HepG2 (cell line): ENCODE data around the gene ZNRF3. TPM values are rescaled to one million over a fixed set of nuclear protein-coding genes. Genes with fewer than 3 reads are reported as not detected.

ENCODE experiments used
- CENPX ChIP-seq: sonication (generic); formaldehyde crosslinking; IDR thresholded peaks from 2 replicates; pipeline ENCODE4 v1.9.0; 2021; ENCODE audit warnings: mild to moderate bottlenecking, missing genetic modification reagents, moderate library complexity
- KAT2B ChIP-seq: fragments of 150-350 bp; IDR thresholded peaks from 2 replicates; pipeline ENCODE4 v1.6.1; 2014; ENCODE audit warnings: low read depth, low read length, borderline replicate concordance
- MAZ ChIP-seq, 2 experiments: sonication (generic) in 1 of 2; formaldehyde crosslinking in 1 of 2; IDR thresholded peaks; 2 replicates each; pipeline versions ENCODE4 v1.5.0 to v1.6.1; 2012 to 2020; ENCODE audit warnings: low read depth in 2 of 2, mild to moderate bottlenecking in 2 of 2, borderline replicate concordance in 1 of 2, improper control_type of control experiment in 1 of 2, low read length in 1 of 2, missing genetic modification reagents in 1 of 2, moderate library complexity in 1 of 2
- MBNL3 ChIP-seq: fragments of 250-450 bp; sonication (Bioruptor Pico); conservative IDR thresholded peaks from 2 replicates; pipeline ENCODE4 v1.8.0; 2022; ENCODE audit warnings: mild to moderate bottlenecking, inconsistent platforms
- NFIC ChIP-seq: IDR thresholded peaks from 2 replicates; pipeline ENCODE4 v1.6.1; 2012; ENCODE audit warnings: mild to moderate bottlenecking, low read length, inconsistent platforms
- POLR2A ChIP-seq, 2 experiments: IDR thresholded peaks; 2 replicates each; pipeline ENCODE4 v1.6.1; 2011; ENCODE audit warnings: low read depth in 2 of 2, low read length in 2 of 2, mild to moderate bottlenecking in 1 of 2, moderate library complexity in 1 of 2; ENCODE audit not compliant: insufficient read depth in 1 of 2
- RXRB ChIP-seq: IDR thresholded peaks from 2 replicates; pipeline ENCODE4 v1.6.1; 2016; ENCODE audit warnings: borderline replicate concordance, missing genetic modification reagents, missing compliant biosample characterization
- SMC3 ChIP-seq: IDR thresholded peaks from 2 replicates; pipeline ENCODE4 v1.6.1; 2011; ENCODE audit warnings: low read length, improper control_type of control experiment
- SOX5 ChIP-seq: IDR thresholded peaks from 2 replicates; pipeline ENCODE4 v1.6.1; 2016; ENCODE audit warnings: borderline replicate concordance
- TOE1 ChIP-seq: sonication (generic); formaldehyde crosslinking; IDR thresholded peaks from 2 replicates; pipeline ENCODE4 v1.4.0; 2020; ENCODE audit warnings: mild to moderate bottlenecking, missing genetic modification reagents
- ZNF75D ChIP-seq: sonication (generic); formaldehyde crosslinking; IDR thresholded peaks from 2 replicates; pipeline ENCODE4 v1.8.1; 2023; ENCODE audit warnings: missing genetic modification reagents, mild to moderate bottlenecking, borderline replicate concordance
- ZSCAN25 ChIP-seq: sonication (generic); formaldehyde crosslinking; IDR thresholded peaks from 2 replicates; pipeline ENCODE4 v1.8.0; 2022; ENCODE audit warnings: mild to moderate bottlenecking, missing genetic modification reagents
- polyA plus RNA-seq, 8 experiments: library from polyadenylated mRNA; depleted of rRNA in 3 of 8; stranded (reverse) in 7 of 8; unstranded in 1 of 8; fragments of >200 nt; fragmentation: Illumina TruSeq in 4 of 8; extraction: Trizol in 4 of 8; gene quantifications; 2 replicates each; pipeline versions ENCODE4 v1.2.1 to v1.2.3, GENCODE V29; 2011 to 2016; ENCODE audit warnings: low read depth in 4 of 8, missing spikeins in 1 of 8, mixed read lengths in 1 of 8; ENCODE audit not compliant: insufficient read depth in 1 of 8
- total RNA-seq, 5 experiments: library from RNA; depleted of rRNA; stranded (reverse); fragments of >200 nt; fragmentation: Illumina TruSeq; extraction: Trizol; gene quantifications; 2 replicates each; pipeline ENCODE4 v1.2.3, GENCODE V29; 2016; ENCODE audit warnings: low read depth in 1 of 5
- TF ChIP-seq, protein P1 (sequence below): sonication (generic); formaldehyde crosslinking; IDR thresholded peaks from 2 replicates; pipeline ENCODE4 v1.4.0; 2020; ENCODE audit warnings: missing genetic modification reagents
- TF ChIP-seq, protein P2 (sequence below): sonication (generic); formaldehyde crosslinking; IDR thresholded peaks from 2 replicates; pipeline ENCODE4 v1.5.0; 2020; ENCODE audit warnings: missing genetic modification reagents, mild to moderate bottlenecking, borderline replicate concordance
- TF ChIP-seq, protein P3 (sequence below): fragments of 450-650 bp; IDR thresholded peaks from 2 replicates; pipeline ENCODE4 v1.6.1; 2016
- TF ChIP-seq, protein P4 (sequence below): IDR thresholded peaks from 2 replicates; pipeline ENCODE4 v1.6.1; 2016; ENCODE audit warnings: mild to moderate bottlenecking
- TF ChIP-seq, protein P5 (sequence below): sonication (generic); formaldehyde crosslinking; IDR thresholded peaks from 2 replicates; pipeline ENCODE4 v1.4.0; 2020; ENCODE audit warnings: low read depth, mild to moderate bottlenecking, missing genetic modification reagents
- TF ChIP-seq, protein P6 (sequence below): sonication (generic); formaldehyde crosslinking; IDR thresholded peaks from 2 replicates; pipeline ENCODE4 v1.4.0; 2020; ENCODE audit warnings: low read depth, missing genetic modification reagents

Gene ZNRF3
- total and polyA plus RNA-seq, 2 of the 13 experiments (the other 11 are each of a cell fraction or from before 2014, with no cell fraction given): 20.3 to 36.7 TPM

DNA sequence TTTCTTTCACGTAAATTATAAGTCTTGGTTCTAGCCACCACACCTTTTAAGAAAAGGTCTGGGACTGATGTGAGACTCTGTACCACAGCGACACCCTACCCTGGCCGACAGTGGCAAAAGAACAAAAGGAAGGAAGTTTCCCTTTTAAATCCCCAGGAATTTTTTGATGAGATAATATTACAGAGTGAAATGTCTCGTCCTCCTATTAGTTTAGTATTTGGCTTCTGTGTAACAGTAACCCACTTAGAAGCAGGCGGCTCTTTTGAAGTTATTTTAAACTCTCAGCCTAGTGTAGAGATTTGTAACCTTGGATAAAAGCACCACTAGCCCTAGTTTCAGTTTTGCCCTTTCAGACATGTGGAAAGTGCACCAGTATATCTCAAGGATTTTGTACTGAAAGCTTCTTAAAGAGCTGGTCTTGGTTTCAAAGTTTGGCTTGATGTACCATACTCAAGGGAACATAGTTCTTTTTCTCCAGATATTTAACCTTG lies 94.2 kb downstream of the ZNRF3 start (continued):
- TF ChIP-seq MAZ (IDR thresholded peaks at IDR 0.05; ENCODE audit: borderline replicate concordance, low read depth, low read length) (no peak), MAZ (CRISPR knock-in tag; IDR thresholded peaks at IDR 0.05; ENCODE audit: low read depth) (no peak), SOX5 (CRISPR knock-in tag) (peak; percentile 80; the same call in 1 of the 2 replicates), KAT2B (no peak), RXRB (CRISPR knock-in tag) (peak; percentile 71), MBNL3 (CRISPR knock-in tag) (no peak), ZNF75D (no peak), SMC3 (peak; percentile 10; the same call in 1 of the 2 replicates), CENPX (CRISPR knock-in tag) (no peak), POLR2A (IDR thresholded peaks at IDR 0.05; ENCODE audit: insufficient read depth in 1 of 2, low read depth in 2 of 2, low read length in 2 of 2) (no peak), ZSCAN25 (CRISPR knock-in tag) (no peak), NFIC (0 out of 2 replicates have a peak, but pooled peaks have one; percentile 15), TOE1 (CRISPR knock-in tag) (no peak)
- TF ChIP-seq, protein P1, sequence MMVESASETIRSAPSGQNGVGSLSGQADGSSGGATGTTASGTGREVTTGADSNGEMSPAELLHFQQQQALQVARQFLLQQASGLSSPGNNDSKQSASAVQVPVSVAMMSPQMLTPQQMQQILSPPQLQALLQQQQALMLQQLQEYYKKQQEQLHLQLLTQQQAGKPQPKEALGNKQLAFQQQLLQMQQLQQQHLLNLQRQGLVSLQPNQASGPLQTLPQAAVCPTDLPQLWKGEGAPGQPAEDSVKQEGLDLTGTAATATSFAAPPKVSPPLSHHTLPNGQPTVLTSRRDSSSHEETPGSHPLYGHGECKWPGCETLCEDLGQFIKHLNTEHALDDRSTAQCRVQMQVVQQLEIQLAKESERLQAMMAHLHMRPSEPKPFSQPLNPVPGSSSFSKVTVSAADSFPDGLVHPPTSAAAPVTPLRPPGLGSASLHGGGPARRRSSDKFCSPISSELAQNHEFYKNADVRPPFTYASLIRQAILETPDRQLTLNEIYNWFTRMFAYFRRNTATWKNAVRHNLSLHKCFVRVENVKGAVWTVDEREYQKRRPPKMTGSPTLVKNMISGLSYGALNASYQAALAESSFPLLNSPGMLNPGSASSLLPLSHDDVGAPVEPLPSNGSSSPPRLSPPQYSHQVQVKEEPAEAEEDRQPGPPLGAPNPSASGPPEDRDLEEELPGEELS (CRISPR knock-in tag): no peak
- TF ChIP-seq, protein P2, sequence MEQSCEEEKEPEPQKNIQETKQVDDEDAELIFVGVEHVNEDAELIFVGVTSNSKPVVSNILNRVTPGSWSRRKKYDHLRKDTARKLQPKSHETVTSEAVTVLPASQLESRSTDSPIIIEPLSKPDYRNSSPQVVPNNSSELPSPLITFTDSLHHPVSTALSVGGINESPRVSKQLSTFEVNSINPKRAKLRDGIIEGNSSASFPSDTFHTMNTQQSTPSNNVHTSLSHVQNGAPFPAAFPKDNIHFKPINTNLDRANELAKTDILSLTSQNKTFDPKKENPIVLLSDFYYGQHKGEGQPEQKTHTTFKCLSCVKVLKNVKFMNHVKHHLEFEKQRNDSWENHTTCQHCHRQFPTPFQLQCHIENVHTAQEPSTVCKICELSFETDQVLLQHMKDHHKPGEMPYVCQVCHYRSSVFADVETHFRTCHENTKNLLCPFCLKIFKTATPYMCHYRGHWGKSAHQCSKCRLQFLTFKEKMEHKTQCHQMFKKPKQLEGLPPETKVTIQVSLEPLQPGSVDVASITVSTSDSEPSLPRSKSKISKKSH (CRISPR knock-in tag): no peak
- TF ChIP-seq, protein P3, sequence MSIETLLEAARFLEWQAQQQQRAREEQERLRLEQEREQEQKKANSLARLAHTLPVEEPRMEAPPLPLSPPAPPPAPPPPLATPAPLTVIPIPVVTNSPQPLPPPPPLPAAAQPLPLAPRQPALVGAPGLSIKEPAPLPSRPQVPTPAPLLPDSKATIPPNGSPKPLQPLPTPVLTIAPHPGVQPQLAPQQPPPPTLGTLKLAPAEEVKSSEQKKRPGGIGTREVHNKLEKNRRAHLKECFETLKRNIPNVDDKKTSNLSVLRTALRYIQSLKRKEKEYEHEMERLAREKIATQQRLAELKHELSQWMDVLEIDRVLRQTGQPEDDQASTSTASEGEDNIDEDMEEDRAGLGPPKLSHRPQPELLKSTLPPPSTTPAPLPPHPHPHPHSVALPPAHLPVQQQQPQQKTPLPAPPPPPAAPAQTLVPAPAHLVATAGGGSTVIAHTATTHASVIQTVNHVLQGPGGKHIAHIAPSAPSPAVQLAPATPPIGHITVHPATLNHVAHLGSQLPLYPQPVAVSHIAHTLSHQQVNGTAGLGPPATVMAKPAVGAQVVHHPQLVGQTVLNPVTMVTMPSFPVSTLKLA: no peak
- TF ChIP-seq, protein P4, sequence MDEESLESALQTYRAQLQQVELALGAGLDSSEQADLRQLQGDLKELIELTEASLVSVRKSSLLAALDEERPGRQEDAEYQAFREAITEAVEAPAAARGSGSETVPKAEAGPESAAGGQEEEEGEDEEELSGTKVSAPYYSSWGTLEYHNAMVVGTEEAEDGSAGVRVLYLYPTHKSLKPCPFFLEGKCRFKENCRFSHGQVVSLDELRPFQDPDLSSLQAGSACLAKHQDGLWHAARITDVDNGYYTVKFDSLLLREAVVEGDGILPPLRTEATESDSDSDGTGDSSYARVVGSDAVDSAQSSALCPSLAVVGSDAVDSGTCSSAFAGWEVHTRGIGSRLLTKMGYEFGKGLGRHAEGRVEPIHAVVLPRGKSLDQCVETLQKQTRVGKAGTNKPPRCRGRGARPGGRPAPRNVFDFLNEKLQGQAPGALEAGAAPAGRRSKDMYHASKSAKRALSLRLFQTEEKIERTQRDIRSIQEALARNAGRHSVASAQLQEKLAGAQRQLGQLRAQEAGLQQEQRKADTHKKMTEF: 0 out of 2 replicates have a peak, but pooled peaks have one; percentile 25
- TF ChIP-seq, protein P5, sequence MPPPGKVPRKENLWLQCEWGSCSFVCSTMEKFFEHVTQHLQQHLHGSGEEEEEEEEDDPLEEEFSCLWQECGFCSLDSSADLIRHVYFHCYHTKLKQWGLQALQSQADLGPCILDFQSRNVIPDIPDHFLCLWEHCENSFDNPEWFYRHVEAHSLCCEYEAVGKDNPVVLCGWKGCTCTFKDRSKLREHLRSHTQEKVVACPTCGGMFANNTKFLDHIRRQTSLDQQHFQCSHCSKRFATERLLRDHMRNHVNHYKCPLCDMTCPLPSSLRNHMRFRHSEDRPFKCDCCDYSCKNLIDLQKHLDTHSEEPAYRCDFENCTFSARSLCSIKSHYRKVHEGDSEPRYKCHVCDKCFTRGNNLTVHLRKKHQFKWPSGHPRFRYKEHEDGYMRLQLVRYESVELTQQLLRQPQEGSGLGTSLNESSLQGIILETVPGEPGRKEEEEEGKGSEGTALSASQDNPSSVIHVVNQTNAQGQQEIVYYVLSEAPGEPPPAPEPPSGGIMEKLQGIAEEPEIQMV (CRISPR knock-in tag): no peak
- TF ChIP-seq, protein P6, sequence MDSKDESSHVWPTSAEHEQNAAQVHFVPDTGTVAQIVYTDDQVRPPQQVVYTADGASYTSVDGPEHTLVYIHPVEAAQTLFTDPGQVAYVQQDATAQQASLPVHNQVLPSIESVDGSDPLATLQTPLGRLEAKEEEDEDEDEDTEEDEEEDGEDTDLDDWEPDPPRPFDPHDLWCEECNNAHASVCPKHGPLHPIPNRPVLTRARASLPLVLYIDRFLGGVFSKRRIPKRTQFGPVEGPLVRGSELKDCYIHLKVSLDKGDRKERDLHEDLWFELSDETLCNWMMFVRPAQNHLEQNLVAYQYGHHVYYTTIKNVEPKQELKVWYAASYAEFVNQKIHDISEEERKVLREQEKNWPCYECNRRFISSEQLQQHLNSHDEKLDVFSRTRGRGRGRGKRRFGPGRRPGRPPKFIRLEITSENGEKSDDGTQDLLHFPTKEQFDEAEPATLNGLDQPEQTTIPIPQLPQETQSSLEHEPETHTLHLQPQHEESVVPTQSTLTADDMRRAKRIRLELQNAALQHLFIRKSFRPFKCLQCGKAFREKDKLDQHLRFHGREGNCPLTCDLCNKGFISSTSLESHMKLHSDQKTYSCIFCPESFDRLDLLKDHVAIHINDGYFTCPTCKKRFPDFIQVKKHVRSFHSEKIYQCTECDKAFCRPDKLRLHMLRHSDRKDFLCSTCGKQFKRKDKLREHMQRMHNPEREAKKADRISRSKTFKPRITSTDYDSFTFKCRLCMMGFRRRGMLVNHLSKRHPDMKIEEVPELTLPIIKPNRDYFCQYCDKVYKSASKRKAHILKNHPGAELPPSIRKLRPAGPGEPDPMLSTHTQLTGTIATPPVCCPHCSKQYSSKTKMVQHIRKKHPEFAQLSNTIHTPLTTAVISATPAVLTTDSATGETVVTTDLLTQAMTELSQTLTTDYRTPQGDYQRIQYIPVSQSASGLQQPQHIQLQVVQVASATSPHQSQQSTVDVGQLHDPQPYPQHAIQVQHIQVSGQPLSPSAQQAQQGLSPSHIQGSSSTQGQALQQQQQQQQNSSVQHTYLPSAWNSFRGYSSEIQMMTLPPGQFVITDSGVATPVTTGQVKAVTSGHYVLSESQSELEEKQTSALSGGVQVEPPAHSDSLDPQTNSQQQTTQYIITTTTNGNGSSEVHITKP (CRISPR knock-in tag): no peak
